H9 (cell line): Measurements from ENCODE around the gene WWC2. TPM values are rescaled to one million over a fixed set of nuclear protein-coding genes. Genes with fewer than 3 reads are reported as not detected.

Experiments used
- DNase-seq: peaks from one replicate; pipeline ENCODE4 v3.0.0-alpha.2; 2017
- H2AFZ ChIP-seq: one replicate; pipeline ENCODE4 v1.6.1; 2013; ENCODE audit warnings: mild to moderate bottlenecking, low read length, control low read depth, moderate library complexity
- H2AK5ac ChIP-seq: 2 replicates; pipeline ENCODE4 v1.6.1; 2013; ENCODE audit warnings: low read length, control low read depth, mixed read lengths; ENCODE audit not compliant: insufficient read length
- H2BK120ac ChIP-seq: one replicate; pipeline ENCODE4 v1.6.1; 2013; ENCODE audit warnings: low read depth, mild to moderate bottlenecking, low read length, control low read depth, inconsistent platforms; ENCODE audit not compliant: poor library complexity, severe bottlenecking
- H2BK12ac ChIP-seq: 2 replicates; pipeline ENCODE4 v1.6.1; 2013; ENCODE audit warnings: low read length, control low read depth, mixed read lengths, low read depth; ENCODE audit not compliant: insufficient read length
- H2BK15ac ChIP-seq: 2 replicates; pipeline ENCODE4 v1.6.1; 2013; ENCODE audit warnings: low read depth, low read length, control low read depth
- H2BK20ac ChIP-seq: one replicate; pipeline ENCODE4 v1.6.1; 2013; ENCODE audit warnings: low read depth, mild to moderate bottlenecking, low read length, control low read depth, inconsistent platforms; ENCODE audit not compliant: poor library complexity, severe bottlenecking
- H2BK5ac ChIP-seq: 2 replicates; pipeline ENCODE4 v1.6.1; 2013; ENCODE audit warnings: low read length, control low read depth, mixed read lengths; ENCODE audit not compliant: insufficient read length
- H3K14ac ChIP-seq: 2 replicates; pipeline ENCODE4 v1.6.1; 2013; ENCODE audit warnings: low read length, control low read depth; ENCODE audit not compliant: insufficient read depth
- H3K18ac ChIP-seq: 2 replicates; pipeline ENCODE4 v1.6.1; 2013; ENCODE audit warnings: low read depth, mild to moderate bottlenecking, mixed read lengths, low read length, control low read depth; ENCODE audit not compliant: insufficient read length
- H3K23ac ChIP-seq: 2 replicates; pipeline ENCODE4 v1.6.1; 2013; ENCODE audit warnings: low read length, control low read depth, mixed read lengths, low read depth; ENCODE audit not compliant: insufficient read length
- H3K23me2 ChIP-seq: 2 replicates; pipeline ENCODE4 v1.6.1; 2013; ENCODE audit warnings: low read depth, mild to moderate bottlenecking, mixed read lengths, low read length, control low read depth; ENCODE audit not compliant: insufficient read length, poor library complexity, severe bottlenecking
- H3K27ac ChIP-seq: 2 replicates; pipeline ENCODE4 v1.5.1; 2013; ENCODE audit warnings: low read length, control low read depth, mixed read lengths, low read depth; ENCODE audit not compliant: insufficient read length
- H3K27me3 ChIP-seq: 2 replicates; pipeline ENCODE4 v1.6.1; 2013; ENCODE audit warnings: low read length, control low read depth, inconsistent platforms; ENCODE audit not compliant: insufficient read depth
- H3K4ac ChIP-seq: 2 replicates; pipeline ENCODE4 v1.6.1; 2013; ENCODE audit warnings: low read depth, mild to moderate bottlenecking, control low read depth, inconsistent platforms, low read length, moderate library complexity
- H3K4me1 ChIP-seq: 2 replicates; pipeline ENCODE4 v1.6.1; 2013; ENCODE audit warnings: low read length, control low read depth, inconsistent platforms; ENCODE audit not compliant: insufficient read depth
- H3K4me2 ChIP-seq: 2 replicates; pipeline ENCODE4 v1.6.1; 2013; ENCODE audit warnings: low read length, control low read depth, mixed read lengths; ENCODE audit not compliant: insufficient read length, insufficient read depth
- H3K56ac ChIP-seq: 2 replicates; pipeline ENCODE4 v1.6.1; 2013; ENCODE audit warnings: low read depth, mild to moderate bottlenecking, mixed read lengths, low read length, control low read depth; ENCODE audit not compliant: insufficient read length
- H3K79me1 ChIP-seq: 2 replicates; pipeline ENCODE4 v1.6.1; 2013; ENCODE audit warnings: low read depth, mild to moderate bottlenecking, moderate library complexity, low read length, control low read depth, inconsistent platforms; ENCODE audit not compliant: insufficient read depth, poor library complexity, severe bottlenecking
- H3K79me2 ChIP-seq: 2 replicates; pipeline ENCODE4 v1.6.1; 2013; ENCODE audit warnings: low read length, control low read depth, inconsistent platforms; ENCODE audit not compliant: insufficient read depth
- H3K9ac ChIP-seq: 2 replicates; pipeline ENCODE4 v1.6.1; 2013; ENCODE audit warnings: low read length, control low read depth, mixed read lengths; ENCODE audit not compliant: insufficient read length; ENCODE audit errors: extremely low read depth
- H3K9me3 ChIP-seq: one replicate; pipeline ENCODE4 v1.6.1; 2013; ENCODE audit warnings: low read depth, low read length, inconsistent platforms; ENCODE audit not compliant: control insufficient read depth
- H3T11ph ChIP-seq: one replicate; pipeline ENCODE4 v1.6.1; 2013; ENCODE audit warnings: mild to moderate bottlenecking, low read length, control low read depth, inconsistent platforms
- H4K20me1 ChIP-seq: one replicate; pipeline ENCODE4 v1.6.1; 2013; ENCODE audit not compliant: control insufficient read depth, insufficient read length, insufficient read depth
- H4K5ac ChIP-seq: 2 replicates; pipeline ENCODE4 v1.6.1; 2013; ENCODE audit warnings: low read depth, mild to moderate bottlenecking, mixed read lengths, low read length, control low read depth; ENCODE audit not compliant: insufficient read length
- H4K8ac ChIP-seq: replicated peaks from 2 replicates; pipeline ENCODE4 v1.6.1; 2013; ENCODE audit warnings: low read length, control low read depth, mixed read lengths, low read depth; ENCODE audit not compliant: insufficient read length
- H4K91ac ChIP-seq: 2 replicates; pipeline ENCODE4 v1.6.1; 2013; ENCODE audit warnings: low read depth, mild to moderate bottlenecking, moderate library complexity, mixed read lengths, low read length, control low read depth; ENCODE audit not compliant: insufficient read length
- H3K27ac Mint-ChIP-seq, 3 experiments: 2 replicates in 2 of 3; 3 replicates in 1 of 3; pipeline ENCODE4 v1.8.0; 2020 to 2021; ENCODE audit warnings: mixed read lengths in 3 of 3, mild to moderate bottlenecking in 1 of 3, moderate library complexity in 1 of 3
- H3K27me3 Mint-ChIP-seq: 2 replicates; pipeline ENCODE4 v1.8.0; 2021; ENCODE audit warnings: low read depth, mild to moderate bottlenecking, moderate library complexity, mixed read lengths
- H3K36me3 Mint-ChIP-seq, 3 experiments: 2 replicates in 2 of 3; 3 replicates in 1 of 3; pipeline ENCODE4 v1.8.0; 2020 to 2021; ENCODE audit warnings: low read depth in 3 of 3, mixed read lengths in 3 of 3; ENCODE audit not compliant: insufficient read depth in 1 of 3
- H3K4me1 Mint-ChIP-seq, 2 experiments: 2 replicates each; pipeline ENCODE4 v1.8.0; 2020; ENCODE audit warnings: mixed read lengths in 2 of 2
- H3K4me3 Mint-ChIP-seq, 2 experiments: 2 replicates in 1 of 2; 3 replicates in 1 of 2; pipeline ENCODE4 v1.8.0; 2020 to 2021; ENCODE audit warnings: mild to moderate bottlenecking in 2 of 2, mixed read lengths in 2 of 2, moderate library complexity in 1 of 2
- H3K9me3 Mint-ChIP-seq, 2 experiments: 2 replicates in 1 of 2; 3 replicates in 1 of 2; pipeline ENCODE4 v1.8.0; 2020; ENCODE audit warnings: mild to moderate bottlenecking in 2 of 2, mixed read lengths in 2 of 2, moderate library complexity in 1 of 2
- CTCF ChIP-seq: fragments of 200-600 bp; sonication (generic); conservative IDR thresholded peaks from 3 replicates; pipeline ENCODE4 v1.8.0; 2021; ENCODE audit warnings: antibody characterized with exemption, mild to moderate bottlenecking
- WGBS: extraction: QIAGEN DNeasy Blood & Tissue Kit; methylation state at CpG from one replicate; pipeline ENCODE4 v1.1.7; 2013; ENCODE audit warnings: missing lambda C conversion rate, low lambda C conversion rate, mixed read lengths; ENCODE audit not compliant: insufficient read length; ENCODE audit errors: extremely low coverage; 5-methylcytosine and 5-hydroxymethylcytosine counted together
- total RNA-seq: library from RNA; stranded (reverse); gene quantifications from 2 replicates; pipeline ENCODE4 v1.2.1, GENCODE V29; 2021

WWC2 gene
- total RNA-seq, 1 experiment from 2014 or later = 106 TPM

GRCh38 chr4:183124228-183124627 is 25.2 kb downstream of the WWC2 start:
- TF ChIP-seq CTCF = no peak
- Histone ChIP-seq H3K27ac (no peak overlapping the region), H4K91ac (no peak overlapping the region), H3K18ac (no peak overlapping the region), H3K9me3 (no peaks in the 10 kb centered on the region), H4K8ac (no peak overlapping the region), H2BK5ac (no peak overlapping the region), H3K27me3 (no peaks in the 10 kb centered on the region), H2BK12ac (no peak overlapping the region), H4K20me1 (no peaks in the 10 kb centered on the region), H2AFZ (no peak overlapping the region), H2BK120ac (no peak overlapping the region), H3K14ac (no peak overlapping the region), H2BK15ac (no peak overlapping the region), H3K23ac (no peak overlapping the region), H3K4me1 (peaks cover 8% of the 10 kb centered on the region; the same call in 1 of the 2 replicates), H2AK5ac (no peak overlapping the region), H3K9ac (no peak overlapping the region), H3K56ac (no peak overlapping the region), H3K23me2 (no peaks in the 10 kb centered on the region), H3K79me1 (peaks cover 10% of the 10 kb centered on the region), H3K79me2 (peaks cover 40% of the 10 kb centered on the region), H3K4me2 (no peak overlapping the region), H3K4ac (no peak overlapping the region), H2BK20ac (no peak overlapping the region), H3T11ph (no peak overlapping the region), H4K5ac (no peak overlapping the region)
- no peak overlapping the region for H3K4me3 Mint-ChIP-seq
- H3K27me3 Mint-ChIP-seq = no peaks in the 10 kb centered on the region
- peaks cover 0 to 4% (median 1%) of the 10 kb centered on the region in 3 experiments; a peak in 2 of 7 replicates for H3K36me3 Mint-ChIP-seq
- no peak for DNase-seq
- WGBS = no CpG with 5 or more reads among the region's 3 CpGs
- H3K4me1 Mint-ChIP-seq = peaks cover 36 to 39% of the 10 kb centered on the region in 2 experiments
- H3K27ac Mint-ChIP-seq = peak overlapping the region in 1 of 3 experiments; percentile 79; a peak in 4 of 7 replicates
- peaks cover 0 to 3% of the 10 kb centered on the region in 2 experiments; a peak in 1 of 5 replicates for H3K9me3 Mint-ChIP-seq
